GM12878 (cell line): ENCODE measurements around the gene ZC3H8. TPM values are rescaled to one million over a fixed set of nuclear protein-coding genes. Genes with fewer than 3 reads are reported as not detected.

Experiments
- ATAC-seq: fragments of 200-7000 bp; cut with Tn5 transposase; 3 replicates; pipeline ENCODE4 v1.9.1; 2020; ENCODE audit warnings: mild to moderate bottlenecking, moderate library complexity
- BruUV-seq: library from RNA; stranded (reverse); fragments of 400-500 nt; replicated peaks from 2 replicates; lab custom pipeline; 2021; lab: Mats Ljungman, UMichigan
- CTCF ChIA-PET: fragments of 300-600 bp; sonication (Branson Sonifier 250); formaldehyde crosslinking; extraction: SDS; loops from one replicate; lab custom pipeline; 2021; ENCODE audit warnings: inconsistent platforms; lab: Yijun Ruan, JAX
- POLR2A ChIA-PET: fragments of 350-600 bp; formaldehyde crosslinking; extraction: SDS; loops from one replicate; lab custom pipeline; 2021; ENCODE audit warnings: inconsistent platforms; lab: Charles Lee
- RAD21 ChIA-PET: fragments of 300-600 bp; sonication (Branson Sonifier 250); formaldehyde crosslinking; loops from one replicate; lab custom pipeline; 2023; ENCODE audit warnings: antibody characterized with exemption; ENCODE audit not compliant: unreplicated experiment; lab: Charles Lee
- SMC1A ChIA-PET: fragments of 300-600 bp; sonication (Branson Sonifier 250); formaldehyde crosslinking; loops from one replicate; lab custom pipeline; 2023; ENCODE audit not compliant: unreplicated experiment, uncharacterized antibody; lab: Charles Lee
- DNase-seq: peaks from one replicate; pipeline ENCODE4 v3.0.0-alpha.2; 2011; ENCODE audit warnings: low read depth, low spot score
- FAIRE-seq: peaks from 3 replicates; lab custom pipeline; 2011; peaks lifted over from hg19 to GRCh38; lab: Jason Lieb, UNC
- H2AFZ ChIP-seq: 2 replicates; pipeline ENCODE4 v1.6.0; 2011; ENCODE audit warnings: low read depth, low read length, control low read depth; ENCODE audit not compliant: control insufficient read depth
- H3K27ac ChIP-seq: 2 replicates; pipeline ENCODE4 v1.5.1; 2011; ENCODE audit warnings: control low read depth; ENCODE audit not compliant: control insufficient read depth, insufficient read depth
- H3K27me3 ChIP-seq, 2 experiments: replicated peaks in 1 of 2; 2 replicates each; pipeline versions ENCODE4 v1.6.0 to v1.6.1; 2011; ENCODE audit warnings: low read length in 1 of 2; ENCODE audit not compliant: control insufficient read depth in 2 of 2, insufficient read depth in 2 of 2
- H3K36me3 ChIP-seq, 2 experiments: 2 replicates each; pipeline ENCODE4 v1.5.1; 2011; ENCODE audit warnings: low read length in 1 of 2; ENCODE audit not compliant: control insufficient read depth in 2 of 2, insufficient read depth in 2 of 2
- H3K4me1 ChIP-seq: 2 replicates; pipeline ENCODE4 v1.6.1; 2011; ENCODE audit warnings: mild to moderate bottlenecking, low read length, moderate library complexity, mixed read lengths; ENCODE audit not compliant: control insufficient read depth, insufficient read depth
- H3K4me2 ChIP-seq: 2 replicates; pipeline ENCODE4 v1.6.0; 2011; ENCODE audit warnings: control low read depth; ENCODE audit not compliant: control insufficient read depth, insufficient read depth
- H3K4me3 ChIP-seq: fragments of 200-600 bp; sonication (generic); 2 replicates; pipeline ENCODE4 v1.5.1; 2016
- H3K79me2 ChIP-seq: 2 replicates; pipeline ENCODE4 v1.6.0; 2011; ENCODE audit warnings: low read length; ENCODE audit not compliant: control insufficient read depth, insufficient read depth
- H3K9ac ChIP-seq: 2 replicates; pipeline ENCODE4 v1.8.0; 2011; ENCODE audit warnings: low read length, control low read depth, mixed read lengths; ENCODE audit not compliant: control insufficient read depth, insufficient read depth
- H3K9me3 ChIP-seq: replicated peaks from 3 replicates; pipeline ENCODE4 v1.5.1; 2011; ENCODE audit warnings: mild to moderate bottlenecking, low read length; ENCODE audit not compliant: control insufficient read depth, insufficient read depth
- H4K20me1 ChIP-seq: 2 replicates; pipeline ENCODE4 v1.6.0; 2011; ENCODE audit not compliant: control insufficient read depth, insufficient read depth
- BCLAF1 ChIP-seq: fragments of 450-650 bp; IDR thresholded peaks from 2 replicates; pipeline ENCODE4 v1.6.1; 2017; ENCODE audit warnings: antibody characterized with exemption, mild to moderate bottlenecking, moderate library complexity
- CREB1 ChIP-seq: IDR thresholded peaks from 2 replicates; pipeline ENCODE4 v1.6.1; 2012; ENCODE audit warnings: low read depth, mild to moderate bottlenecking, inconsistent platforms
- E2F4 ChIP-seq: IDR thresholded peaks from 2 replicates; pipeline ENCODE4 v1.6.1; 2012; ENCODE audit warnings: low read depth, low read length, improper control_type of control experiment
- EED ChIP-seq: sonication (generic); IDR thresholded peaks from 2 replicates; pipeline ENCODE4 v1.6.1; 2016; ENCODE audit warnings: antibody characterized with exemption, low read depth
- PBX3 ChIP-seq: IDR thresholded peaks from 2 replicates; pipeline ENCODE4 v1.6.1; 2011; ENCODE audit warnings: mild to moderate bottlenecking, low read depth, low read length, moderate library complexity; ENCODE audit not compliant: insufficient replicate concordance
- SMAD1 ChIP-seq: fragments of 450-650 bp; IDR thresholded peaks from 2 replicates; pipeline ENCODE4 v1.6.1; 2018; ENCODE audit warnings: mild to moderate bottlenecking, low read depth; ENCODE audit not compliant: partially characterized antibody
- USF2 ChIP-seq: IDR thresholded peaks from 2 replicates; pipeline ENCODE4 v1.6.1; 2011; ENCODE audit warnings: low read depth, low read length, improper control_type of control experiment, borderline replicate concordance
- ZNF384 ChIP-seq: IDR thresholded peaks from 2 replicates; pipeline ENCODE4 v1.6.1; 2012; ENCODE audit warnings: low read depth, mild to moderate bottlenecking, low read length, improper control_type of control experiment, borderline replicate concordance
- WGBS: methylation state at CpG from one replicate; pipeline ENCODE4 v1.1.6; 2016; ENCODE audit warnings: low lambda C conversion rate; ENCODE audit not compliant: insufficient replicate concordance, insufficient coverage; ENCODE audit errors: missing lambda C conversion rate; 5-methylcytosine and 5-hydroxymethylcytosine counted together
- in situ Hi-C: fragments of 300-500 bp; cut with MboI; formaldehyde crosslinking; loops from 9 replicates; pipeline ENCODE4 v1.14.3; 2018; ENCODE audit warnings: mixed read lengths
- intact Hi-C: fragments of 100-400 bp; cut with micrococcal nuclease; formaldehyde crosslinking; loops from one replicate; pipeline ENCODE4 v1.14.2; 2022; ENCODE audit not compliant: unreplicated experiment
- polyA plus RNA-seq, 11 experiments: library from polyadenylated mRNA; depleted of rRNA in 4 of 11; unstranded in 6 of 11; stranded (reverse) in 5 of 11; fragments of >200 nt; fragmentation: Nextera tagmentation in 4 of 11; fragmentation: Illumina TruSeq in 1 of 11; extraction: Ambion mirVana in 4 of 11; extraction: Trizol in 1 of 11; gene quantifications; 1 replicate in 1 of 11; 2 replicates in 10 of 11; pipeline versions ENCODE4 v1.2.1 to v1.2.3, GENCODE V29; 2011 to 2016; ENCODE audit warnings: inconsistent platforms in 2 of 11, missing spikeins in 2 of 11, low read depth in 1 of 11
- total RNA-seq, 4 experiments: library from RNA; depleted of rRNA in 3 of 4; stranded (reverse); fragments of >200 nt in 3 of 4; fragmentation: Illumina TruSeq in 1 of 4; extraction: Trizol in 1 of 4; gene quantifications; 2 replicates each; pipeline versions ENCODE4 v1.2.1 to v1.2.3, GENCODE V29; 2013 to 2021
- TF ChIP-seq, protein P1 (sequence below): IDR thresholded peaks from 2 replicates; pipeline ENCODE4 v1.6.1; 2012; ENCODE audit warnings: improper control_type of control experiment, low read depth, low read length; ENCODE audit not compliant: insufficient replicate concordance

ZC3H8 gene
- total and polyA plus RNA-seq, 10 of the 15 experiments (the other 5 are each of a cell fraction or from before 2014, with no cell fraction given): 9.9 to 28.4 (median 19.5) TPM

DNA sequence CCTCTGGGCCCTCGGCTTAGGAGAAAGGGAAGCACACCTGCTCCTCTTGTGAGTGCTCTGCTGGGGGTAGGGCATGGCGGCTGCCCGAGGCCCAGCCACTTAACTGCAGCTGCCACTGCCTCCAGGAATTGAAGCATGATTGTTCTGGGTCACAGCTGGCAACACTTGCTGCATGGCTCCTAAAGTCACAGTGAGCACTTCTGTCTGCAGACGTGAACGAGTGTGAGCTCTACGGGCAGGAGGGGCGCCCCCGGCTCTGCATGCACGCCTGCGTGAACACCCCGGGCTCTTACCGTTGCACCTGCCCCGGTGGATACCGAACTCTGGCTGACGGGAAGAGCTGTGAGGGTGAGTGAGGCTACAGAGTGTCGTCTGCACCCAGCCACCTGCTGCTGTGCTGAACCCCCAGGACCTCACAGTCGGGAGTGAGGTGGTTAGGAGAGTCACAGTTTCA lies 72.2 kb downstream of the ZC3H8 start (continued):
- TF ChIP-seq SMAD1 (no peak), ZNF384 (no peak), PBX3 (no peak), BCLAF1 (no peak), EED (no peak), CREB1 (no peak)

GRCh38 chr2:112181571-112182290 lies 73.1 kb downstream of the ZC3H8 start:
- no peaks in the 10 kb centered on the region for H4K20me1 ChIP-seq
- H3K79me2 ChIP-seq: no peaks in the 10 kb centered on the region
- no peak overlapping the region for H3K4me2 ChIP-seq
- ChIA-PET SMC1A (no interaction called here), POLR2A (no interaction called here), CTCF (no interaction called here), RAD21 (no interaction called here)
- no peaks in the 10 kb centered on the region; the same call in 2 of the 3 replicates for H3K9me3 ChIP-seq
- BruUV-seq: no TSS peak
- no peaks in the 10 kb centered on the region for H3K36me3 ChIP-seq
- H3K4me3 ChIP-seq: no peak overlapping the region
- H3K4me1 ChIP-seq: no peaks in the 10 kb centered on the region
- DNase-seq: no peak
- peaks cover 0 to 7% of the 10 kb centered on the region in 2 experiments for H3K27me3 ChIP-seq
- H3K27ac ChIP-seq: no peak overlapping the region
- no peak for FAIRE-seq
- 46% methylated on average over 45 of the region's 54 CpGs for WGBS
- in situ Hi-C loops (no loop called here), intact Hi-C loops (no loop called here)
- H2AFZ ChIP-seq: no peak overlapping the region
- peak; percentile 37; the same call in 2 of the 3 replicates for ATAC-seq
- no peak overlapping the region for H3K9ac ChIP-seq
- TF ChIP-seq, protein P1, sequence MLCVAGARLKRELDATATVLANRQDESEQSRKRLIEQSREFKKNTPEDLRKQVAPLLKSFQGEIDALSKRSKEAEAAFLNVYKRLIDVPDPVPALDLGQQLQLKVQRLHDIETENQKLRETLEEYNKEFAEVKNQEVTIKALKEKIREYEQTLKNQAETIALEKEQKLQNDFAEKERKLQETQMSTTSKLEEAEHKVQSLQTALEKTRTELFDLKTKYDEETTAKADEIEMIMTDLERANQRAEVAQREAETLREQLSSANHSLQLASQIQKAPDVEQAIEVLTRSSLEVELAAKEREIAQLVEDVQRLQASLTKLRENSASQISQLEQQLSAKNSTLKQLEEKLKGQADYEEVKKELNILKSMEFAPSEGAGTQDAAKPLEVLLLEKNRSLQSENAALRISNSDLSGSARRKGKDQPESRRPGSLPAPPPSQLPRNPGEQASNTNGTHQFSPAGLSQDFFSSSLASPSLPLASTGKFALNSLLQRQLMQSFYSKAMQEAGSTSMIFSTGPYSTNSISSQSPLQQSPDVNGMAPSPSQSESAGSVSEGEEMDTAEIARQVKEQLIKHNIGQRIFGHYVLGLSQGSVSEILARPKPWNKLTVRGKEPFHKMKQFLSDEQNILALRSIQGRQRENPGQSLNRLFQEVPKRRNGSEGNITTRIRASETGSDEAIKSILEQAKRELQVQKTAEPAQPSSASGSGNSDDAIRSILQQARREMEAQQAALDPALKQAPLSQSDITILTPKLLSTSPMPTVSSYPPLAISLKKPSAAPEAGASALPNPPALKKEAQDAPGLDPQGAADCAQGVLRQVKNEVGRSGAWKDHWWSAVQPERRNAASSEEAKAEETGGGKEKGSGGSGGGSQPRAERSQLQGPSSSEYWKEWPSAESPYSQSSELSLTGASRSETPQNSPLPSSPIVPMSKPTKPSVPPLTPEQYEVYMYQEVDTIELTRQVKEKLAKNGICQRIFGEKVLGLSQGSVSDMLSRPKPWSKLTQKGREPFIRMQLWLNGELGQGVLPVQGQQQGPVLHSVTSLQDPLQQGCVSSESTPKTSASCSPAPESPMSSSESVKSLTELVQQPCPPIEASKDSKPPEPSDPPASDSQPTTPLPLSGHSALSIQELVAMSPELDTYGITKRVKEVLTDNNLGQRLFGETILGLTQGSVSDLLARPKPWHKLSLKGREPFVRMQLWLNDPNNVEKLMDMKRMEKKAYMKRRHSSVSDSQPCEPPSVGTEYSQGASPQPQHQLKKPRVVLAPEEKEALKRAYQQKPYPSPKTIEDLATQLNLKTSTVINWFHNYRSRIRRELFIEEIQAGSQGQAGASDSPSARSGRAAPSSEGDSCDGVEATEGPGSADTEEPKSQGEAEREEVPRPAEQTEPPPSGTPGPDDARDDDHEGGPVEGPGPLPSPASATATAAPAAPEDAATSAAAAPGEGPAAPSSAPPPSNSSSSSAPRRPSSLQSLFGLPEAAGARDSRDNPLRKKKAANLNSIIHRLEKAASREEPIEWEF: no peak
- TF ChIP-seq USF2 (no peak), E2F4 (no peak)
